OCI-LY3 (cell line): ENCODE measurements around the gene KRTAP20-3.

Experiments
- EZH2phosphoT487 ChIP-seq: fragments of 200-600 bp; shearing (Covaris generic); IDR thresholded peaks from 2 replicates; pipeline ENCODE4 v1.6.1; 2018; ENCODE audit warnings: antibody characterized with exemption, mixed run types, low read depth
- TF ChIP-seq, protein P1 (sequence below): fragments of 200-600, 300-600 bp; sonication (generic); IDR thresholded peaks from 2 replicates; pipeline ENCODE4 v1.5.1; 2014; ENCODE audit warnings: antibody characterized with exemption, low read length, low read depth

DNA sequence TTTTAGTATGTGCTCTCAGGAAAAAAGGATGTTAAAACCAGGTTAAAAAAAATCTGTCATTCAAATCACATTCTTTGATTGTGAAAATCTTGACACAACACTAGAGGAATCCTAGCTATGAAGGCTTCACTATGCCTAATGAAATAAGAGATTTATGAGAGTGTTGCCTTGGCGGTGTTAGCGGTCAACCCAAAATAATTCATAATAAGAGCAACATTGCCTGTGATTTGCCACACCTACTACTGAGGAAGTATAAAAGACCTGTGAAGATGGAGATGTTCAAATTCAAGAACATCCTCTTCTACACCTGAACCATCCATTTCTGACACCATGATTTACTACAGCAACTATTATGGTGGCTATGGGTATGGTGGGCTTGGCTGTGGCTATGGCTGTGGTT lies 26.5 kb upstream of the KRTAP20-3 start, which contains the start of gene KRTAP20-1:
- TF ChIP-seq, protein P1, sequence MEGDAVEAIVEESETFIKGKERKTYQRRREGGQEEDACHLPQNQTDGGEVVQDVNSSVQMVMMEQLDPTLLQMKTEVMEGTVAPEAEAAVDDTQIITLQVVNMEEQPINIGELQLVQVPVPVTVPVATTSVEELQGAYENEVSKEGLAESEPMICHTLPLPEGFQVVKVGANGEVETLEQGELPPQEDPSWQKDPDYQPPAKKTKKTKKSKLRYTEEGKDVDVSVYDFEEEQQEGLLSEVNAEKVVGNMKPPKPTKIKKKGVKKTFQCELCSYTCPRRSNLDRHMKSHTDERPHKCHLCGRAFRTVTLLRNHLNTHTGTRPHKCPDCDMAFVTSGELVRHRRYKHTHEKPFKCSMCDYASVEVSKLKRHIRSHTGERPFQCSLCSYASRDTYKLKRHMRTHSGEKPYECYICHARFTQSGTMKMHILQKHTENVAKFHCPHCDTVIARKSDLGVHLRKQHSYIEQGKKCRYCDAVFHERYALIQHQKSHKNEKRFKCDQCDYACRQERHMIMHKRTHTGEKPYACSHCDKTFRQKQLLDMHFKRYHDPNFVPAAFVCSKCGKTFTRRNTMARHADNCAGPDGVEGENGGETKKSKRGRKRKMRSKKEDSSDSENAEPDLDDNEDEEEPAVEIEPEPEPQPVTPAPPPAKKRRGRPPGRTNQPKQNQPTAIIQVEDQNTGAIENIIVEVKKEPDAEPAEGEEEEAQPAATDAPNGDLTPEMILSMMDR, result no peak
- no peak for TF ChIP-seq EZH2phosphoT487
